Endometrial microvascular endothelial cells (primary cell): ENCODE measurements around the gene CACNB4. TPM values are rescaled to one million over a fixed set of nuclear protein-coding genes. Genes with fewer than 3 reads are reported as not detected.
"Not testable (repeated sequence)": the region's sequence is repeated elsewhere in the genome, so short reads cannot be mapped to it uniquely, and the experiment has no call there.

Experiments
- in situ Hi-C: cut with HindIII; loops from 2 replicates; pipeline ENCODE4 v1.10.0; 2017; ENCODE audit warnings: low sequenced_read_pairs, low pct_unique_long_range_greater_than_20kb; ENCODE audit errors: inconsistent ontology term
- total RNA-seq: library from RNA; depleted of rRNA; stranded (reverse); fragments of >200 nt; gene quantifications from one replicate; pipeline ENCODE4 v1.2.3, GENCODE V29; 2015; ENCODE audit errors: inconsistent ontology term

The CACNB4 gene
- total RNA-seq, 1 donor from 2014 or later = not detected

- in situ Hi-C loops = no loop called here
These were observed 6.7 kb downstream of the CACNB4 start for GRCh38 chr2:152092095-152092494.

GRCh38 chr2:152090726-152091125, 8.1 kb downstream of the CACNB4 start:
- in situ Hi-C loops = not testable (repeated sequence)

GRCh38 chr2:152089238-152089637, 9.6 kb downstream of the CACNB4 start:
- in situ Hi-C loops = no loop called here

- in situ Hi-C loops = no loop called here
These were observed 10.8 kb downstream of the CACNB4 start for GRCh38 chr2:152088006-152088405.

- in situ Hi-C loops = no loop called here
These were observed 12.6 kb downstream of the CACNB4 start for GRCh38 chr2:152086231-152086630.

GRCh38 chr2:152084076-152084475, 14.8 kb downstream of the CACNB4 start:
- in situ Hi-C loops = no loop called here

- in situ Hi-C loops = no loop called here
These were observed 15.5 kb downstream of the CACNB4 start for GRCh38 chr2:152083202-152083875.

- in situ Hi-C loops = no loop called here
These were observed 20.2 kb downstream of the CACNB4 start for GRCh38 chr2:152078662-152079061.

GRCh38 chr2:152078023-152078422, 20.8 kb downstream of the CACNB4 start:
- in situ Hi-C loops = no loop called here

GRCh38 chr2:152075461-152076050, 23.3 kb downstream of the CACNB4 start:
- in situ Hi-C loops = no loop called here

GRCh38 chr2:152072011-152072410, 26.8 kb downstream of the CACNB4 start:
- in situ Hi-C loops = no loop called here

GRCh38 chr2:152071518-152071917, 27.3 kb downstream of the CACNB4 start:
- in situ Hi-C loops = no loop called here

GRCh38 chr2:152071092-152071491, 27.8 kb downstream of the CACNB4 start:
- in situ Hi-C loops = no loop called here

GRCh38 chr2:152068226-152068625, 30.6 kb downstream of the CACNB4 start:
- in situ Hi-C loops = no loop called here

GRCh38 chr2:152067823-152068222, 31.0 kb downstream of the CACNB4 start:
- in situ Hi-C loops = no loop called here

GRCh38 chr2:152065945-152066344, 32.9 kb downstream of the CACNB4 start:
- in situ Hi-C loops = no loop called here

- in situ Hi-C loops = no loop called here
These were observed 34.8 kb downstream of the CACNB4 start for GRCh38 chr2:152064001-152064400.

GRCh38 chr2:152063325-152063924, 35.4 kb downstream of the CACNB4 start:
- in situ Hi-C loops = no loop called here

- in situ Hi-C loops = no loop called here
These were observed 36.4 kb downstream of the CACNB4 start for GRCh38 chr2:152062125-152063091.
